GM10248 (cell line): ENCODE results near the gene MED13.

Source experiments
- CTCF ChIA-PET: fragments of 300-600 bp; sonication (Branson Sonifier 250); formaldehyde crosslinking; extraction: SDS; loops from one replicate; lab custom pipeline; 2021; ENCODE audit warnings: antibody characterized with exemption; lab: Yijun Ruan, JAX
- POLR2A ChIA-PET: fragments of 350-650 bp; sonication (Branson Sonifier 250); formaldehyde crosslinking; extraction: SDS; loops from one replicate; lab custom pipeline; 2020; ENCODE audit warnings: antibody characterized with exemption; lab: Yijun Ruan, JAX
- DNase-seq: peaks from one replicate; pipeline ENCODE4 v3.0.0; 2012; ENCODE audit errors: extremely low spot score
- TF ChIP-seq, protein P1 (sequence below): IDR thresholded peaks from 2 replicates; pipeline ENCODE4 v1.5.1; 2012; ENCODE audit warnings: mild to moderate bottlenecking, low read depth; ENCODE audit errors: extremely low read depth, missing control alignments, control extremely low read depth

Gene MED13

DNA sequence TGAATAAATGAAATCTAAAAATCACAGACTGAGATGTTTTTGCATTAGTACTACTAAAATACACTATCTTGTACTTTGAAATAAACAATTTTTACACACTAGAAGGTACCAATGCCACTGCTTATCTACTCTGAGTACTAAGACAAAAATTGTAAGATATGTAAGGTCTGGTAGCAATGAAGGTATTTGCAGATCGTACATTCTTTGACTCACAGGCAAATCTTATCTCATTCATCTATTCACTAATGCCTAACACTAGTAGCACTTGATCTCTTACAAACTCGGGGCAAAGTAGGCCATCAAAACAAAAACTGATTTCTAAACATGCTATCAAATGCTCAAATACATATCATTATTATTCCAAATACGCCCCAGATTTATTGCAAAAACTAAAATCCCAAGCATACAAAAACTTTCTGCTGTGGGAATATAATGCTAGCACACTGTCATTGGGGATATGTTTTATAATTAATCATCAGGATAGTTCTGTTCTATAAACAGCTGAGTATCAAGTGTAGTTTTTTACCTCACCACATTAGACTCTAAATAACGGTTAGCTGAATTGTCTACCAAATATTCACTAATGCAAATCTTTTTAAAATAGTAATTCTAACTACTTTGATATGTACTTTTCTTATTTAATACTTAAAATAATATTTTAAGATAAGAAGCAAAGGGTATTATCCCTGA lies 68.0 kb downstream of the MED13 start:
- DNase-seq = no peak
- POLR2A ChIA-PET = no interaction called here
- TF ChIP-seq, protein P1, sequence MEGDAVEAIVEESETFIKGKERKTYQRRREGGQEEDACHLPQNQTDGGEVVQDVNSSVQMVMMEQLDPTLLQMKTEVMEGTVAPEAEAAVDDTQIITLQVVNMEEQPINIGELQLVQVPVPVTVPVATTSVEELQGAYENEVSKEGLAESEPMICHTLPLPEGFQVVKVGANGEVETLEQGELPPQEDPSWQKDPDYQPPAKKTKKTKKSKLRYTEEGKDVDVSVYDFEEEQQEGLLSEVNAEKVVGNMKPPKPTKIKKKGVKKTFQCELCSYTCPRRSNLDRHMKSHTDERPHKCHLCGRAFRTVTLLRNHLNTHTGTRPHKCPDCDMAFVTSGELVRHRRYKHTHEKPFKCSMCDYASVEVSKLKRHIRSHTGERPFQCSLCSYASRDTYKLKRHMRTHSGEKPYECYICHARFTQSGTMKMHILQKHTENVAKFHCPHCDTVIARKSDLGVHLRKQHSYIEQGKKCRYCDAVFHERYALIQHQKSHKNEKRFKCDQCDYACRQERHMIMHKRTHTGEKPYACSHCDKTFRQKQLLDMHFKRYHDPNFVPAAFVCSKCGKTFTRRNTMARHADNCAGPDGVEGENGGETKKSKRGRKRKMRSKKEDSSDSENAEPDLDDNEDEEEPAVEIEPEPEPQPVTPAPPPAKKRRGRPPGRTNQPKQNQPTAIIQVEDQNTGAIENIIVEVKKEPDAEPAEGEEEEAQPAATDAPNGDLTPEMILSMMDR = no peak
- CTCF ChIA-PET = no interaction called here

GRCh38 chr17:61989509-61989908 lies 75.6 kb downstream of the MED13 start:
- POLR2A ChIA-PET = no interaction called here
- TF ChIP-seq, protein P1 = no peak
- no peak for DNase-seq
- CTCF ChIA-PET = no interaction called here

DNA sequence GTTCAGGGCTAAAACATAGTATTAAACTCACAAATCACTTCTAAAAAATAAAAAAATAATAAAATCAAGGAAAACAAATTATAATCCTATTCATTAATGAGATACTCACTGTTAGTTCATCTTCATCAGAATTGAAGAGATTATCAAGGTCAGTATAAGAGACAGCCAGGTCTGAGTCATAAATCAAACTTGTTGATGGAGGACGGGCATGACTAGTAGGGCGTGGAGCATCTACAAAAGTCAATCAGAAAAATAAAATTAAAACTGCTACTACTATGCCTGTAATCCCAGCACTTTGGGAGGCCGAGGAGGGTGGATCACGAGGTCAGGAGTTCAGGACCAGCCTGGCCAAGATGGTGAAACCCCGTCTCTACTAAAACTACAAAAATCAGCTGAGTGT lies 78.2 kb downstream of the MED13 start:
- ChIA-PET CTCF (interaction anchor here (1.1 to 1.3 kb wide), 2 partner anchors 11 to 55 kb away, joined by 4 to 6 read pairs; no protein-coding TSS in a partner anchor), POLR2A (no interaction called here)
- DNase-seq = no peak
- TF ChIP-seq, protein P1 = no peak

GRCh38 chr17:61984821-61985220 lies 80.3 kb downstream of the MED13 start:
- ChIA-PET CTCF (interaction anchor here (0.7 to 1.2 kb wide), 2 partner anchors 13 to 35 kb away, joined by 3 read pairs; no protein-coding TSS in a partner anchor), POLR2A (no interaction called here)
- TF ChIP-seq, protein P1 = no peak
- no peak for DNase-seq

DNA sequence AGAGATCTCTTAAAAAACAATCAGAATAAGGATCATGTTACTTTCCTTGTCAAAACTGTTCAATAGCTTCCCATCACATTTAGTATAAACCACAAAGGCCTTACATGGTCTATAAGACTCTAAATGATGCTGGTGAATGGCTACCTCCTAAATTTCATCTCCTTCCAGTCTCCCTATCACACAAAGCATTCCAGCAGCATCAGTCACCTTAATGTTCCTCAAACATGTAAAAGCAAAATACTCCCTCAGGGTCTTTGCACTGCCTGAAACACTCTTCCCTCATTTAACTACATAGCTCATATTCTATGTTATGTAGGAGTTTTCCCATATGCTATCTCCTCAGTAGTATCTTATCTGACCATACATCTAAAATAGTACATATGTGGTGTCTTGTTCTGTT lies 83.8 kb downstream of the MED13 start:
- no peak for DNase-seq
- ChIA-PET CTCF (interaction anchor here (1.5 kb wide), 1 partner anchor 17 kb away, joined by 3 read pairs; no protein-coding TSS in a partner anchor), POLR2A (no interaction called here)
- TF ChIP-seq, protein P1 = no peak

DNA sequence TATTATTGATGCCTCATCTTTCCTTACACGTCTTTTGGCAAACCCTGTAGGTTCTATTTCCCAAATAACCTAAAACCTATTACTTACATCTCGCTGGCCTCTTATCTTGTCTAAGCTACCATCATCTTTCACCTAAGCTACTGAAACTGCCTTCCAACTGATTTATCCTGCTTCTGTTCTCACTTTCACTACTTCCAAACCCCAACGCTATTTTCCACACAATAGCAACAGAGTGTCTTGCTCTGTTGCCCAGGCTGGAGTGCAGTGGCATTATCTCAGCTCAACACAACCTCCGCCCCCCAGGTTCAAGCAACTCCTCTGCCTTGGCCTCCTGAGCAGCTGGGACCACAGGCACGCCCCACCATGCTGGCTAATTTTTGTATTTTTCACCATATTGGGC lies 84.5 kb downstream of the MED13 start:
- DNase-seq = no peak
- TF ChIP-seq, protein P1 = no peak
- POLR2A ChIA-PET = no interaction called here
- CTCF ChIA-PET = interaction anchor here (1.0 to 1.5 kb wide), 3 partner anchors 14 to 345 kb away, joined by 3 read pairs; no protein-coding TSS in a partner anchor
